HepG2 (cell line): ENCODE measurements around the gene PRMT5. TPM values are rescaled to one million over a fixed set of nuclear protein-coding genes. Genes with fewer than 3 reads are reported as not detected.
A peak's percentile ranks its signal among the peaks of the same experiment; 100 is the strongest.

Source experiments
- ARNTL ChIP-seq: sonication (generic); formaldehyde crosslinking; IDR thresholded peaks from 2 replicates; pipeline ENCODE4 v1.4.0; 2020; ENCODE audit warnings: mild to moderate bottlenecking, missing genetic modification reagents
- ATF4 ChIP-seq, 2 experiments: fragments of 450-650 bp in 1 of 2; sonication (generic) in 1 of 2; formaldehyde crosslinking; IDR thresholded peaks; 2 replicates each; pipeline versions ENCODE4 v1.5.0 to v1.8.0; 2020 to 2022; ENCODE audit warnings: mild to moderate bottlenecking in 1 of 2, missing genetic modification reagents in 1 of 2
- BCL6 ChIP-seq: IDR thresholded peaks from 2 replicates; pipeline ENCODE4 v1.6.1; 2016; ENCODE audit warnings: missing genetic modification reagents, missing compliant biosample characterization
- BHLHE40 ChIP-seq: IDR thresholded peaks from 2 replicates; pipeline ENCODE4 v1.6.1; 2011; ENCODE audit warnings: low read length, improper control_type of control experiment
- EP300 ChIP-seq, 3 experiments: sonication (generic) in 1 of 3; formaldehyde crosslinking in 1 of 3; IDR thresholded peaks; 2 replicates each; pipeline versions ENCODE4 v1.5.1 to v1.6.1; 2011 to 2020; ENCODE audit warnings: low read depth in 2 of 3, low read length in 2 of 3, borderline replicate concordance in 1 of 3, improper control_type of control experiment in 1 of 3, mild to moderate bottlenecking in 1 of 3, missing genetic modification reagents in 1 of 3, moderate library complexity in 1 of 3
- HIC2 ChIP-seq: sonication (generic); formaldehyde crosslinking; IDR thresholded peaks from 2 replicates; pipeline ENCODE4 v1.9.0; 2022; ENCODE audit warnings: low read depth, missing genetic modification reagents
- HMGXB3 ChIP-seq: sonication (generic); formaldehyde crosslinking; IDR thresholded peaks from 2 replicates; pipeline ENCODE4 v1.4.0; 2020; ENCODE audit warnings: missing genetic modification reagents, borderline replicate concordance
- KLF6 ChIP-seq: IDR thresholded peaks from 2 replicates; pipeline ENCODE4 v1.8.0; 2016; ENCODE audit warnings: missing biosample characterization, missing genetic modification reagents
- KMT2B ChIP-seq: IDR thresholded peaks from 2 replicates; pipeline ENCODE4 v1.6.1; 2016; ENCODE audit warnings: missing genetic modification reagents, missing compliant biosample characterization
- LRRFIP1 ChIP-seq: sonication (generic); formaldehyde crosslinking; conservative IDR thresholded peaks from 2 replicates; pipeline ENCODE4 v1.4.0; 2020; ENCODE audit warnings: missing genetic modification reagents
- PCBP2 ChIP-seq: fragments of 200-400 bp; formaldehyde crosslinking; optimal IDR thresholded peaks from 2 replicates; pipeline ENCODE3; 2018; ENCODE audit warnings: low read length, low read depth; ENCODE audit not compliant: poor library complexity, severe bottlenecking
- ZBTB33 ChIP-seq: sonication (generic); formaldehyde crosslinking; IDR thresholded peaks from 2 replicates; pipeline ENCODE4 v1.4.0; 2020; ENCODE audit warnings: missing genetic modification reagents
- ZNF251 ChIP-seq: sonication (generic); formaldehyde crosslinking; IDR thresholded peaks from 2 replicates; pipeline ENCODE4 v1.9.0; 2021; ENCODE audit warnings: mild to moderate bottlenecking, missing genetic modification reagents
- ZNF552 ChIP-seq: sonication (generic); formaldehyde crosslinking; IDR thresholded peaks from 2 replicates; pipeline ENCODE4 v1.9.0; 2022; ENCODE audit warnings: missing genetic modification reagents, mild to moderate bottlenecking, borderline replicate concordance
- ZNF674 ChIP-seq: sonication (generic); formaldehyde crosslinking; IDR thresholded peaks from 2 replicates; pipeline ENCODE4 v1.5.0; 2020; ENCODE audit warnings: low read depth, mild to moderate bottlenecking, missing genetic modification reagents
- polyA plus RNA-seq, 8 experiments: library from polyadenylated mRNA; depleted of rRNA in 3 of 8; stranded (reverse) in 7 of 8; unstranded in 1 of 8; fragments of >200 nt; fragmentation: Illumina TruSeq in 4 of 8; extraction: Trizol in 4 of 8; gene quantifications; 2 replicates each; pipeline versions ENCODE4 v1.2.1 to v1.2.3, GENCODE V29; 2011 to 2016; ENCODE audit warnings: low read depth in 4 of 8, missing spikeins in 1 of 8, mixed read lengths in 1 of 8; ENCODE audit not compliant: insufficient read depth in 1 of 8
- total RNA-seq, 5 experiments: library from RNA; depleted of rRNA; stranded (reverse); fragments of >200 nt; fragmentation: Illumina TruSeq; extraction: Trizol; gene quantifications; 2 replicates each; pipeline ENCODE4 v1.2.3, GENCODE V29; 2016; ENCODE audit warnings: low read depth in 1 of 5

The PRMT5 gene
- total and polyA plus RNA-seq, 2 of the 13 experiments (the other 11 are each of a cell fraction or from before 2014, with no cell fraction given): 210 to 354 TPM

GRCh38 chr14:22976620-22977433 is 47.7 kb upstream of the PRMT5 start (continued):
- TF ChIP-seq LRRFIP1 (CRISPR knock-in tag): no peak
- peak; percentile 16 for TF ChIP-seq PCBP2
- TF ChIP-seq HMGXB3 (CRISPR knock-in tag): peak; percentile 85
- peak; percentile 48; the same call in 1 of the 2 replicates for TF ChIP-seq BHLHE40
- peak; percentile 84 for TF ChIP-seq KMT2B (CRISPR knock-in tag)
- peak; percentile 32; the same call in 1 of the 2 replicates for TF ChIP-seq HIC2 (CRISPR knock-in tag)
- TF ChIP-seq BCL6 (CRISPR knock-in tag): peak; percentile 94
- TF ChIP-seq ATF4 (CRISPR knock-in tag; IDR thresholded peaks at IDR 0.05): peak in 1 of 2 experiments; percentile 97; a peak in 2 of 4 replicates
- peak; percentile 96 for TF ChIP-seq ZNF674 (CRISPR knock-in tag)
- peak; percentile 89; the same call in 1 of the 2 replicates for TF ChIP-seq ZNF251 (CRISPR knock-in tag)
- peak; percentile 15; the same call in 1 of the 2 replicates for TF ChIP-seq ZNF552
- TF ChIP-seq EP300 (IDR thresholded peaks at IDR 0.05; ENCODE audit: low read depth in 2 of 2, low read length in 2 of 2): peak; percentile 99
- TF ChIP-seq EP300 (CRISPR knock-in tag; IDR thresholded peaks at IDR 0.05; ENCODE audit: borderline replicate concordance): peak; percentile 93
- TF ChIP-seq ZBTB33 (CRISPR knock-in tag): peak; percentile 77; the same call in 1 of the 2 replicates
- TF ChIP-seq ARNTL (CRISPR knock-in tag): peak; percentile 73; the same call in 1 of the 2 replicates
- TF ChIP-seq KLF6 (CRISPR knock-in tag): peak; percentile 89
